GM18870 (cell line): ENCODE measurements around the gene SEPTIN10.

Source experiments
- ATAC-seq: cut with Tn5 transposase; IDR thresholded peaks from one replicate; pipeline ENCODE4 v1.9.1; 2021; ENCODE audit warnings: moderate library complexity; ENCODE audit not compliant: unreplicated experiment

SEPTIN10 gene

DNA sequence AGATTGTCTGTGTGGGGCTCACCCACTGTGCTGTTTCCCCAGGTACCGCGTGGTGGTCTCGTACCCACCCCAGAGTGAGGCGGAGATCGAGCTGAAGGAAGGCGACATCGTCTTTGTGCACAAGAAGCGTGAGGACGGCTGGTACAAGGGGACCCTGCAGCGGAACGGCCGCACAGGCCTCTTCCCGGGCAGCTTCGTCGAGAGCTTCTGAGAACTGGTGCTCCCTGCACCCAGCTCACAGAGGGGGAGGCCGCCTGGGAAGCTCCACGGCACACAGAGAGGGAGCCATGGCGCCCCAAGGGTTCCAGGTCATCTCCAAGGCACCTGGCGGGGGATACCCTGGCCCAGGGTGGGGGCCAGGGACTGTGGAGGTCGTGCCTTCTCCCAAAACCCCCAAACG lies 112.3 kb downstream of the SEPTIN10 start:
- no peak for ATAC-seq

GRCh38 chr2:109500910-109501309 lies 112.9 kb downstream of the SEPTIN10 start:
- no peak for ATAC-seq

GRCh38 chr2:109499566-109499965 lies 114.2 kb downstream of the SEPTIN10 start:
- no peak for ATAC-seq

DNA sequence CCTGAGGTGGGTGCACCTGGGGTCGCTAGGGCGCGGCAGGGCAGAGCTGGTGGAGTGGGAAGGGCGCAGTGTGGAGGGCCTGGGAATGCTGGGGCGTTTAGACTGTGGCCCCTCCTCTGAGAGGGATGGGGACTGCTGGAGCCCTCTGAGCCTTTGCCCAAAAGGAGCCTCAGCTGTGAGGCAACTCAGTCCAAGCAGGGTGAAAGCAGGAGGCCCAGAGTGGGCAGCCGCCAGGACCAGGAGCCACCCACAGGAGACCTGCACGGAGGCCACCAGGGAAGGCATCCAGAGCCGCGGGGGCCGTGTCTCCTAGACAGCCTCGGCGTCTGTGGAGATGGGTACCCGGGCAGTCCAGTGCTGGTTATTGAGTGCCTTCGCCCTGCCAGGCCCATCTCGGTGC lies 114.9 kb downstream of the SEPTIN10 start:
- ATAC-seq, result no peak

DNA sequence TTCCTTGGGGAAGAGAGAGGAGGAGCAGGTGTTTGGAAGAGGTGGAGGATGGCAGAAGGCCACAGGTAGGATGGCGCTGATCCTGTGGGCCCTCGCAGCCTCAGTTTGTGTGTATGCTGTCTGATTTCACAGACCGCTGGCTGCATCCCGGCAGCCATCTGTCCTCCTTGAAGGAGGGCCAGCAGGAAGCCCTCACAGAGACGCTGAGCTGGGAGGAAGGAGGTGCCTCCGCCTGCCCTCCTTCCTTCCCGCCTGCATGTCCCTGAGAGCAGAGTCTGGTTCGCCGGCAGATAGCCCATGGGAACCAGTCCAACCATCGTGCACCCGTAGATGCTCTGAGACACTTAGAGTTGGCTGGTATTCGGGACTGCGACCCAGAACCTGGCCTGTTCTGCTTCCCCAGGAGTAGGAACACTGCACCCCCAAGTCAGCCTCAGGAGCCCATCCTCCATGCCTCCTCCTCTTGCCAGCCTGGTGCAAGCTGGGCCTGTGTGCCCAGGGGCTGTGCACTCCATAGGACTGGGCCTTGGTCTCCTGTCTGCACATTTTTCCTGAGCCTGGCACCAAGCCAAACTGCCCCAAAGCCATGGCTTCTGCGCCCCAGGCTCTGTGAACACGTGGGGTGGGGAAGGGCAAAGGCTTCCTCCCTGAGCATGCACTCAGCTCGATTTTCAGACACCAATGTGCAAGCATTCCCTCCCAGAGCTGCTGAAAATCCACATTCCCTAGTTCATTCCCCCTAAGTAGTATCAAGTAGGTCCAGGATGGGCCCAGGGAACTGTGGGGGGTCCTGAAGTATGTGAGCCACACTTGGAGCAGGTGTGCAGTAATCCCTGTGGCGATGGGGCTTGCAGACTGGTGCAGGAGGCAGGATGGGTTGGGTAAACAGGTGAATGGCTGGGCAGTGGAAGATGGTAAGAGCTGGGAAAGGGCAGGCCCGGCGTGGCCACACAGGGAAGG lies 115.6 kb downstream of the SEPTIN10 start:
- no peak for ATAC-seq

- ATAC-seq, result no peak
These were observed 116.3 kb downstream of the SEPTIN10 start for GRCh38 chr2:109497463-109497862.

DNA sequence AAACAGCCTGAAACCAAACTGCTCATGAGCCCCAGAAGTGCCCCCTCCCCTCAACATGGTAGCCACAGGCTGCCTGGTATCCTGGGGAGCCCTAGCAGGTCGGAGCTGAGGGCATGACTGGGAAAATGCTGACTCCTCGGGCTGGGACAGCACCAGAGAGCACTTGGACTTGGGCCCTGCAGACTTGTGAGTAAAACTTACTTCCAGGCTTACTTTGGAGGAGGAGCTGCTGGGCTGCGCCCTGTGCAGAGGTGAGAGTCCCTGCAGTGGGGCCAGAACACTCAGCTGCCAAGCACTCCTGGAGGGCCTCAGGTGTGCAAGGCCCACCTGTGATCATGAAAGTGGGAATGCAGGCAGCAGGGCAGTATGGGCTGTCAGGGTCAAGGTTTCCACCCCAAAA lies 119.4 kb downstream of the SEPTIN10 start:
- ATAC-seq, result no peak

- ATAC-seq, result no peak
These were observed 120.4 kb downstream of the SEPTIN10 start for GRCh38 chr2:109493176-109493935.
